ENCODE measurements around the gene ZNF71.
"Not testable (repeated sequence)": the region's sequence is repeated elsewhere in the genome, so short reads cannot be mapped to it uniquely, and the experiment has no call there.

Gene ZNF71

GRCh38 chr19:56664511-56664910, 69.4 kb downstream of the ZNF71 start:
- no peaks in the 10 kb centered on the region for H3K36me3 ChIP-seq (ENCODE audit: control insufficient read depth, insufficient read depth, low read length, severe bottlenecking)
- no peak overlapping the region for H3K9ac ChIP-seq (ENCODE audit: low read length)
- DNase-seq (ENCODE audit: low read depth), result no peak
- no peaks in the 10 kb centered on the region for H3K27me3 ChIP-seq (replicated peaks; ENCODE audit: control insufficient read depth, insufficient read depth, low read length)
- no peak overlapping the region for H3K4me3 ChIP-seq (ENCODE audit: low read length)
- no peaks in the 10 kb centered on the region for H3K9me3 ChIP-seq (ENCODE audit: control insufficient read depth, low read length)
- no peaks in the 10 kb centered on the region for H3K4me1 ChIP-seq (ENCODE audit: control insufficient read depth, insufficient read depth, low read length)

- Histone ChIP-seq H3K36me3 (ENCODE audit: control insufficient read depth, insufficient read depth, low read length, severe bottlenecking) (no peaks in the 10 kb centered on the region), H3K27me3 (replicated peaks; ENCODE audit: control insufficient read depth, insufficient read depth, low read length) (no peaks in the 10 kb centered on the region), H3K4me3 (ENCODE audit: low read length) (no peak overlapping the region), H3K9ac (ENCODE audit: low read length) (no peak overlapping the region), H3K9me3 (ENCODE audit: control insufficient read depth, low read length) (no peaks in the 10 kb centered on the region), H3K4me1 (ENCODE audit: control insufficient read depth, insufficient read depth, low read length) (peaks cover 3% of the 10 kb centered on the region)
- DNase-seq (ENCODE audit: low read depth), result no peak
These were observed 72.3 kb downstream of the ZNF71 start for GRCh38 chr19:56667311-56667870.

GRCh38 chr19:56668676-56669075, 73.6 kb downstream of the ZNF71 start:
- Histone ChIP-seq H3K27me3 (replicated peaks; ENCODE audit: control insufficient read depth, insufficient read depth, low read length) (no peaks in the 10 kb centered on the region), H3K4me1 (ENCODE audit: control insufficient read depth, insufficient read depth, low read length) (peaks cover 3% of the 10 kb centered on the region), H3K4me3 (ENCODE audit: low read length) (no peak overlapping the region), H3K9me3 (ENCODE audit: control insufficient read depth, low read length) (no peaks in the 10 kb centered on the region), H3K9ac (ENCODE audit: low read length) (no peak overlapping the region), H3K36me3 (ENCODE audit: control insufficient read depth, insufficient read depth, low read length, severe bottlenecking) (no peaks in the 10 kb centered on the region)
- DNase-seq (ENCODE audit: low read depth), result no peak

- DNase-seq (ENCODE audit: low read depth), result no peak
- Histone ChIP-seq H3K4me1 (ENCODE audit: control insufficient read depth, insufficient read depth, low read length) (peaks cover 3% of the 10 kb centered on the region), H3K36me3 (ENCODE audit: control insufficient read depth, insufficient read depth, low read length, severe bottlenecking) (no peaks in the 10 kb centered on the region), H3K4me3 (ENCODE audit: low read length) (peak overlapping the region; percentile 84), H3K9ac (ENCODE audit: low read length) (no peak overlapping the region), H3K9me3 (ENCODE audit: control insufficient read depth, low read length) (no peaks in the 10 kb centered on the region), H3K27me3 (replicated peaks; ENCODE audit: control insufficient read depth, insufficient read depth, low read length) (no peaks in the 10 kb centered on the region)
These were observed 75.4 kb downstream of the ZNF71 start for GRCh38 chr19:56670401-56670960.

GRCh38 chr19:56670961-56671612, 76.0 kb downstream of the ZNF71 start:
- no peaks in the 10 kb centered on the region for H3K27me3 ChIP-seq (replicated peaks; ENCODE audit: control insufficient read depth, insufficient read depth, low read length)
- peak overlapping the region; percentile 85 for H3K9ac ChIP-seq (ENCODE audit: low read length)
- peaks cover 3% of the 10 kb centered on the region for H3K4me1 ChIP-seq (ENCODE audit: control insufficient read depth, insufficient read depth, low read length)
- no peak for DNase-seq (ENCODE audit: low read depth)
- no peaks in the 10 kb centered on the region for H3K9me3 ChIP-seq (ENCODE audit: control insufficient read depth, low read length)
- H3K36me3 ChIP-seq (ENCODE audit: control insufficient read depth, insufficient read depth, low read length, severe bottlenecking), result no peaks in the 10 kb centered on the region
- H3K4me3 ChIP-seq (ENCODE audit: low read length), result peak overlapping the region; percentile 84

GRCh38 chr19:56671613-56671994, 76.5 kb downstream of the ZNF71 start, which contains the start of gene ZNF835:
Gene ZNF835, minus strand, starts transcription at chr19:56671757. Its CDS starts 6,559 bp downstream, at chr19:56665198.
- no peaks in the 10 kb centered on the region for H3K27me3 ChIP-seq (replicated peaks; ENCODE audit: control insufficient read depth, insufficient read depth, low read length)
- no peak for DNase-seq (ENCODE audit: low read depth)
- peak within 1 kb of the TSS; percentile 85 for H3K9ac ChIP-seq (ENCODE audit: low read length)
- peaks cover 3% of the 10 kb centered on the region for H3K4me1 ChIP-seq (ENCODE audit: control insufficient read depth, insufficient read depth, low read length)
- peak within 1 kb of the TSS; percentile 84 for H3K4me3 ChIP-seq (ENCODE audit: low read length)
- no peaks in the 10 kb centered on the region for H3K36me3 ChIP-seq (ENCODE audit: control insufficient read depth, insufficient read depth, low read length, severe bottlenecking)
- H3K9me3 ChIP-seq (ENCODE audit: control insufficient read depth, low read length), result no peaks in the 10 kb centered on the region

- not testable (repeated sequence) for H3K9me3 ChIP-seq (ENCODE audit: control insufficient read depth, low read length); DNase-seq (ENCODE audit: low read depth); H3K9ac ChIP-seq (ENCODE audit: low read length); H3K4me3 ChIP-seq (ENCODE audit: low read length); H3K27me3 ChIP-seq (replicated peaks; ENCODE audit: control insufficient read depth, insufficient read depth, low read length); H3K36me3 ChIP-seq (ENCODE audit: control insufficient read depth, insufficient read depth, low read length, severe bottlenecking); H3K4me1 ChIP-seq (ENCODE audit: control insufficient read depth, insufficient read depth, low read length)
These were observed 77.5 kb downstream of the ZNF71 start for GRCh38 chr19:56672610-56673009.

Measured in adipocyte (in vitro differentiated cells).